H1 (cell line): ENCODE results near the gene PHC2. TPM values are rescaled to one million over a fixed set of nuclear protein-coding genes. Genes with fewer than 3 reads are reported as not detected.

Source experiments
- CREB1 ChIP-seq: IDR thresholded peaks from 2 replicates; pipeline ENCODE4 v1.6.1; 2012; ENCODE audit warnings: inconsistent platforms
- JUND ChIP-seq: IDR thresholded peaks from 2 replicates; pipeline ENCODE4 v1.6.1; 2011; ENCODE audit warnings: mild to moderate bottlenecking, improper control_type of control experiment, low read length
- TBP ChIP-seq: IDR thresholded peaks from 2 replicates; pipeline ENCODE4 v1.6.1; 2011; ENCODE audit warnings: low read depth, low read length, improper control_type of control experiment
- polyA plus RNA-seq, 7 experiments: library from polyadenylated mRNA; depleted of rRNA in 3 of 7; stranded (reverse) in 5 of 7; unstranded in 2 of 7; fragments of >200 nt in 5 of 7; fragments of 200-250 nt in 2 of 7; gene quantifications; 1 replicate in 5 of 7; 2 replicates in 1 of 7; 4 replicates in 1 of 7; pipeline versions ENCODE4 v1.2.1 to v1.2.3, GENCODE V29; 2011 to 2013; ENCODE audit warnings: missing spikeins in 2 of 7, mixed read lengths in 2 of 7
- total RNA-seq: library from RNA; stranded (reverse); fragmentation: NEBNext Ultra II Directional; extraction: Animal tissue kit (Norgen Biotek cat#: 25700); gene quantifications from 2 replicates; pipeline ENCODE4 v1.2.1, GENCODE V29; 2021
- TF ChIP-seq, protein P1 (sequence below): IDR thresholded peaks from 2 replicates; pipeline ENCODE4 v1.6.1; 2012; ENCODE audit warnings: inconsistent platforms

The PHC2 gene
- total and polyA plus RNA-seq, 2 of the 8 experiments (the other 6 are each of a cell fraction or from before 2014, with no cell fraction given), result 5.6 to 14.2 TPM

- TF ChIP-seq CREB1 (no peak), JUND (no peak), TBP (no peak)
- TF ChIP-seq, protein P1, sequence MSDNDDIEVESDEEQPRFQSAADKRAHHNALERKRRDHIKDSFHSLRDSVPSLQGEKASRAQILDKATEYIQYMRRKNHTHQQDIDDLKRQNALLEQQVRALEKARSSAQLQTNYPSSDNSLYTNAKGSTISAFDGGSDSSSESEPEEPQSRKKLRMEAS, result no peak
Observed at GRCh38 chr1:33378524-33378923, 52.4 kb downstream of the PHC2 start (continued).
